ENCODE measurements around the gene TSBP1.

DNA sequence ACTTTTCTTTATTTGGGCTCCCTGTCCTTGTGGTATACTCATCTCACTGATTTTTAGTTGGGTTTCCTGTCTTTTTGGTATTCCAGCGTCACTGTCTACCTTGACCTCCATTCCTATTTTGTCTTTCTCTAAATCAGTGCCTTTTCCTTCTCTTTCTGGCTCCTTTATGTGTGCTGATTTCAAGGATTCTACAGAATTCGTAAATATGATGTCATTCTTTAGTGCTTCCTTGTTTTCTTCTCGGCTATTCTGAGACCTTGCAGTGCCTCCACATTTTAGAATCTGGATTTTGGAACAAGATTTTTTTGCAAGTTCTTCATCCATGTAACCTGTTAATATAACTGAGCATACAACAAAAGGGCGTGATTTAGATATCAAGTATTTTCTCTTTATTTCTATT is 78.0 kb downstream of the TSBP1 start:
- TF ChIP-seq, protein P1, sequence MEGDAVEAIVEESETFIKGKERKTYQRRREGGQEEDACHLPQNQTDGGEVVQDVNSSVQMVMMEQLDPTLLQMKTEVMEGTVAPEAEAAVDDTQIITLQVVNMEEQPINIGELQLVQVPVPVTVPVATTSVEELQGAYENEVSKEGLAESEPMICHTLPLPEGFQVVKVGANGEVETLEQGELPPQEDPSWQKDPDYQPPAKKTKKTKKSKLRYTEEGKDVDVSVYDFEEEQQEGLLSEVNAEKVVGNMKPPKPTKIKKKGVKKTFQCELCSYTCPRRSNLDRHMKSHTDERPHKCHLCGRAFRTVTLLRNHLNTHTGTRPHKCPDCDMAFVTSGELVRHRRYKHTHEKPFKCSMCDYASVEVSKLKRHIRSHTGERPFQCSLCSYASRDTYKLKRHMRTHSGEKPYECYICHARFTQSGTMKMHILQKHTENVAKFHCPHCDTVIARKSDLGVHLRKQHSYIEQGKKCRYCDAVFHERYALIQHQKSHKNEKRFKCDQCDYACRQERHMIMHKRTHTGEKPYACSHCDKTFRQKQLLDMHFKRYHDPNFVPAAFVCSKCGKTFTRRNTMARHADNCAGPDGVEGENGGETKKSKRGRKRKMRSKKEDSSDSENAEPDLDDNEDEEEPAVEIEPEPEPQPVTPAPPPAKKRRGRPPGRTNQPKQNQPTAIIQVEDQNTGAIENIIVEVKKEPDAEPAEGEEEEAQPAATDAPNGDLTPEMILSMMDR (IDR thresholded peaks at IDR 0.05; ENCODE audit: poor library complexity): no peak
- TF ChIP-seq EZH2 (IDR thresholded peaks at IDR 0.05; ENCODE audit: borderline replicate concordance) (no peak), EZH2phosphoT487 (IDR thresholded peaks at IDR 0.05; ENCODE audit: low read depth, severe bottlenecking, unreplicated experiment) (no peak)
